ENCODE measurements around the gene RPS16. TPM values are rescaled to one million over a fixed set of nuclear protein-coding genes. Genes with fewer than 3 reads are reported as not detected.

The RPS16 gene
- total and polyA plus RNA-seq, 9 of the 15 experiments (the other 6 are each of a cell fraction or from before 2014, with no cell fraction given) = 82.6 to 3,671 (median 2,204) TPM

GRCh38 chr19:39409208-39410016 lies 26.3 kb downstream of the RPS16 start (continued):
- TF ChIP-seq RB1 (IDR thresholded peaks at IDR 0.05; ENCODE audit: low read depth) (peak; percentile 66; the same call in 1 of the 2 replicates), TEAD1 (CRISPR knock-in tag; IDR thresholded peaks at IDR 0.05) (0 out of 4 replicates have a peak, but pooled peaks of 1 of the 2 experiments have one; percentile 17), SP1 (CRISPR knock-in tag; IDR thresholded peaks at IDR 0.05) (peak; percentile 57), CCNT2 (IDR thresholded peaks at IDR 0.05; ENCODE audit: borderline replicate concordance, extremely low read depth, insufficient read length, low read depth, low read length) (peak; percentile 36), ETV1 (tag; conservative IDR thresholded peaks at IDR 0.05; ENCODE audit: low read depth) (peak; percentile 92), DMBX1 (CRISPR knock-in tag; IDR thresholded peaks at IDR 0.05; ENCODE audit: borderline replicate concordance) (no peak), POLR3G (IDR thresholded peaks at IDR 0.05; ENCODE audit: extremely low read depth, insufficient read length, insufficient replicate concordance) (no peak), FOSL1 (tag; conservative IDR thresholded peaks at IDR 0.05) (peak; percentile 38; the same call in 1 of the 2 replicates), NBN (IDR thresholded peaks at IDR 0.05; ENCODE audit: low read depth) (peak; percentile 47; the same call in 1 of the 2 replicates), MAZ (CRISPR knock-in tag; conservative IDR thresholded peaks at IDR 0.05 in 1 of 2, IDR thresholded peaks at IDR 0.05 in 1 of 2) (peak; percentile 75 to 82), NR2C1 (IDR thresholded peaks at IDR 0.05) (no peak), NR2C1 (tag; IDR thresholded peaks at IDR 0.05) (peak; percentile 50; the same call in 1 of the 2 replicates), PTBP1 (IDR thresholded peaks at IDR 0.05; ENCODE audit: low read depth, low read length) (0 out of 2 replicates have a peak, but pooled peaks have one; percentile 18), TCF7L2 (IDR thresholded peaks at IDR 0.05; ENCODE audit: low read depth, low read length) (no peak), ZNF695 (CRISPR knock-in tag; IDR thresholded peaks at IDR 0.05) (no peak), THRA (IDR thresholded peaks at IDR 0.05) (no peak), POLR2AphosphoS5 (IDR thresholded peaks at IDR 0.05; ENCODE audit: control insufficient read depth, insufficient read depth, low read depth, low read length) (peak; percentile 84), HMG20A (CRISPR knock-in tag; conservative IDR thresholded peaks at IDR 0.05) (no peak), SPI1 (IDR thresholded peaks at IDR 0.05; ENCODE audit: borderline replicate concordance, low read depth, low read length) (peak; percentile 19; the same call in 1 of the 2 replicates)

Data from K562 (cell line).